Measurements from ENCODE around the gene RREB1.

Gene RREB1

GRCh38 chr6:7124636-7125035 is 16.9 kb downstream of the RREB1 start:
- no peak for DNase-seq

GRCh38 chr6:7125290-7125689 is 17.5 kb downstream of the RREB1 start:
- DNase-seq = no peak

- no peak for DNase-seq
Measured at GRCh38 chr6:7126754-7127153, 19.0 kb downstream of the RREB1 start.

GRCh38 chr6:7127680-7128079 is 19.9 kb downstream of the RREB1 start:
- no peak for DNase-seq

GRCh38 chr6:7129360-7129759 is 21.6 kb downstream of the RREB1 start:
- no peak for DNase-seq

- no peak for DNase-seq
Measured at GRCh38 chr6:7129784-7130569, 22.2 kb downstream of the RREB1 start.

GRCh38 chr6:7131390-7131789 is 23.6 kb downstream of the RREB1 start:
- DNase-seq = no peak

GRCh38 chr6:7132398-7133035 is 24.8 kb downstream of the RREB1 start:
- no peak for DNase-seq

- DNase-seq = no peak
Measured at GRCh38 chr6:7134999-7135745, 27.4 kb downstream of the RREB1 start.

- DNase-seq = no peak
Measured at GRCh38 chr6:7135755-7136154, 28.0 kb downstream of the RREB1 start.

GRCh38 chr6:7136859-7137334 is 29.1 kb downstream of the RREB1 start:
- no peak for DNase-seq

GRCh38 chr6:7137335-7138045 is 29.7 kb downstream of the RREB1 start:
- peak; percentile 49 for DNase-seq

- no peak for DNase-seq
Measured at GRCh38 chr6:7138046-7138531, 30.3 kb downstream of the RREB1 start.

GRCh38 chr6:7138921-7139358 is 31.2 kb downstream of the RREB1 start:
- peak; percentile 83 for DNase-seq

GRCh38 chr6:7139835-7140470 is 32.2 kb downstream of the RREB1 start:
- DNase-seq = no peak

GRCh38 chr6:7140631-7141378 is 33.0 kb downstream of the RREB1 start:
- DNase-seq = peak; percentile 40

GRCh38 chr6:7142228-7142801 is 34.6 kb downstream of the RREB1 start:
- no peak for DNase-seq

- peak; percentile 61 for DNase-seq
Measured at GRCh38 chr6:7142918-7143475, 35.2 kb downstream of the RREB1 start.

GRCh38 chr6:7143476-7143974 is 35.8 kb downstream of the RREB1 start:
- no peak for DNase-seq

GRCh38 chr6:7144872-7145584 is 37.3 kb downstream of the RREB1 start:
- DNase-seq = no peak
